NCI-H524 treated with DMSO at 0.1 percent for 48 hours (cell line): ENCODE data around the gene KRTAP6-1.

Experiments
- DNase-seq: peaks from one replicate; lab custom pipeline; 2025; lab: John Stamatoyannopoulos, UW

Gene KRTAP6-1

DNA sequence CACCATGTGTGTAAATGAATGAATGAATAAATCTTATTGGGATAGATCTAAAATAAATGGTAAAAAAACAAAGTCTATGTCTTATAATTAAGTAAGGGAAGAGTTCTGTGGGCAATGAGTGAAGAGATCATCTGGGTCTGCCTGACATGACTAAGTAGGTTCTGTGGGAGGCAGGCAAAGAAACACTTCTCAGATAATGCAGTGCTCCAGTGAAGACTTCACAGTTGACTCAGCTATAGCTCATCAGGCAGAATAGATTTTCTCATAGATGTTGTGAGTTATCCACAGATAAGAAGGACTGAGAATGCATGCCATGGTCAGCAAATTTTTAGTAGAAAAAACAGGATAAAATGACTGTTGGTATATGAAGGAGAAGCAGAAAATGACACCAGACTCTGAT, 36.0 kb downstream of the KRTAP6-1 start:
- DNase-seq: no peak

DNA sequence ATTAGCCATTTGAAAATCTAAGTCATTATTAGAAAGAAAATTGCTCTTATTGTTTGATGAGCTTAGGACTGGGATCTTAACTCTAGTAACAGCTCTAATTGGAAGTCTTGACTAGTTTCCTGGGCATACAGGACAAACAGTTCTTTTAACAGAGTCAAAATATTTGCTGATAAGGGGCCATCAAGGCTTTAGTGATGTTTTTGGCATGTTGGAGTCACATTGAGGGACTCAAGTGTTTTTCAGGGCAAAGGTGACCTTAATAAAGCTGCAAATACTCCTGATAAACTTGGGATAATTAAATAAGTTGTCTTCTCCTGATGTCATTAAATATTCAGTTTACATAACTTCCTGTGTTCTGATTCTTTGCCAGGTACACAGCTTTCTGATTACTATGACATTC, 46.1 kb downstream of the KRTAP6-1 start:
- DNase-seq: no peak

DNA sequence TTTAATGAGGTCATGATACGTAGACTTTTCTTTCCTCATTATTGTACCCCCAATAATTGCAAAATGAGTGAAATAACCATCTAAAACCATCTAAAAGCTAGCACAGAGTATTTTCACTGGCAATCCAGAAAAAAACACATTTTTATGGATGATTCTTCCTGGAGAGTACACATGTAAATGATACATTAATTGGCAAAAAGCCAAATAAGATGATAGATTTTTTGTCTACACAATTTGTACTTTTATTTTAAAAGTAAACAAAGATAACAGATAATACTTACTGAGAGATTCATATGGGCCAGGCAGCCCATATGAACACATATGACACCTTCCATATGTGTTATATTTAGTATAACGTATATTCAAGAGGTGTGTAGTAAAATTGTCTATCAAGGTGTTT, 50.1 kb downstream of the KRTAP6-1 start:
- DNase-seq: no peak
